RWPE2 (cell line): Measurements from ENCODE around the gene SLC39A13.

ENCODE experiments used
- ATAC-seq: fragments of 200-7000 bp; cut with Tn5 transposase; 3 replicates; pipeline ENCODE4 v1.9.1; 2021; ENCODE audit warnings: low read depth
- DNase-seq: peaks from one replicate; pipeline ENCODE4 v3.0.0-alpha.2; 2020; ENCODE audit warnings: low spot score
- H3K27ac ChIP-seq: fragments of 450-650 bp; 2 replicates; pipeline ENCODE4 v1.5.1; 2017; ENCODE audit warnings: mild to moderate bottlenecking; ENCODE audit not compliant: poor library complexity, severe bottlenecking
- H3K27me3 ChIP-seq: fragments of 250-450 bp; sonication (Bioruptor Pico); 2 replicates; pipeline ENCODE4 v1.5.1; 2021; ENCODE audit warnings: mild to moderate bottlenecking, moderate library complexity; ENCODE audit not compliant: insufficient read depth, poor library complexity, severe bottlenecking
- H3K36me3 ChIP-seq: fragments of 250-450 bp; sonication (Bioruptor Pico); 2 replicates; pipeline ENCODE4 v1.5.1; 2020; ENCODE audit warnings: low read depth, mild to moderate bottlenecking, moderate library complexity
- H3K4me1 ChIP-seq: fragments of 250-450 bp; sonication (Bioruptor Pico); 2 replicates; pipeline ENCODE4 v1.5.1; 2021; ENCODE audit warnings: mild to moderate bottlenecking, moderate library complexity; ENCODE audit not compliant: insufficient read depth, poor library complexity, severe bottlenecking
- H3K4me3 ChIP-seq: fragments of 250-450 bp; sonication (Bioruptor Pico); 2 replicates; pipeline ENCODE4 v1.5.1; 2021; ENCODE audit warnings: mild to moderate bottlenecking, moderate library complexity; ENCODE audit not compliant: severe bottlenecking
- H3K9me3 ChIP-seq: fragments of 250-450 bp; sonication (Bioruptor Pico); 2 replicates; pipeline ENCODE4 v1.5.1; 2021; ENCODE audit warnings: mild to moderate bottlenecking, moderate library complexity; ENCODE audit not compliant: severe bottlenecking
- TF ChIP-seq, protein P1 (sequence below): fragments of 450-650 bp; IDR thresholded peaks from one replicate; pipeline ENCODE4 v1.5.1; 2017; ENCODE audit warnings: mild to moderate bottlenecking, moderate library complexity; ENCODE audit not compliant: poor library complexity, severe bottlenecking

SLC39A13 gene

DNA sequence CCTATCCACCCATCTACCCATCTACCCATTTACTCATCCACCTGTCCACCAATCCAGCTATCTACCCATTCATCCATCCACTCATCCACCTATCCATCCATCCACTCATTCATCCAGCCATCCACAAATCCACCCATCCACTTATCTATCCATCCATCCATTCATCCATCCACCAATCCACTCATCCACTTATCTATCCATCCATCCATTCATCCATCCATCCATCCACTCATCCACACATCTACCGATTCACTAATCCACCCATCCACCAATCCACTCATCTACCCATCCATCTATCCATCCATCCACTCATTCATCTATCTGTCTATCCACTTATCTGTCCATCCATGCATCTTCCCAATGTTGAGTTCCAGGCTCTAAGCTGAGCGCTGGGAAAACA is 28.3 kb upstream of the SLC39A13 start:
- Histone ChIP-seq H3K4me3 (no peak overlapping the region), H3K4me1 (no peaks in the 10 kb centered on the region), H3K9me3 (no peaks in the 10 kb centered on the region), H3K27ac (no peak overlapping the region), H3K36me3 (no peaks in the 10 kb centered on the region), H3K27me3 (no peaks in the 10 kb centered on the region)
- TF ChIP-seq, protein P1, sequence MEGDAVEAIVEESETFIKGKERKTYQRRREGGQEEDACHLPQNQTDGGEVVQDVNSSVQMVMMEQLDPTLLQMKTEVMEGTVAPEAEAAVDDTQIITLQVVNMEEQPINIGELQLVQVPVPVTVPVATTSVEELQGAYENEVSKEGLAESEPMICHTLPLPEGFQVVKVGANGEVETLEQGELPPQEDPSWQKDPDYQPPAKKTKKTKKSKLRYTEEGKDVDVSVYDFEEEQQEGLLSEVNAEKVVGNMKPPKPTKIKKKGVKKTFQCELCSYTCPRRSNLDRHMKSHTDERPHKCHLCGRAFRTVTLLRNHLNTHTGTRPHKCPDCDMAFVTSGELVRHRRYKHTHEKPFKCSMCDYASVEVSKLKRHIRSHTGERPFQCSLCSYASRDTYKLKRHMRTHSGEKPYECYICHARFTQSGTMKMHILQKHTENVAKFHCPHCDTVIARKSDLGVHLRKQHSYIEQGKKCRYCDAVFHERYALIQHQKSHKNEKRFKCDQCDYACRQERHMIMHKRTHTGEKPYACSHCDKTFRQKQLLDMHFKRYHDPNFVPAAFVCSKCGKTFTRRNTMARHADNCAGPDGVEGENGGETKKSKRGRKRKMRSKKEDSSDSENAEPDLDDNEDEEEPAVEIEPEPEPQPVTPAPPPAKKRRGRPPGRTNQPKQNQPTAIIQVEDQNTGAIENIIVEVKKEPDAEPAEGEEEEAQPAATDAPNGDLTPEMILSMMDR: no peak
- DNase-seq (no peak), ATAC-seq (no peak)

DNA sequence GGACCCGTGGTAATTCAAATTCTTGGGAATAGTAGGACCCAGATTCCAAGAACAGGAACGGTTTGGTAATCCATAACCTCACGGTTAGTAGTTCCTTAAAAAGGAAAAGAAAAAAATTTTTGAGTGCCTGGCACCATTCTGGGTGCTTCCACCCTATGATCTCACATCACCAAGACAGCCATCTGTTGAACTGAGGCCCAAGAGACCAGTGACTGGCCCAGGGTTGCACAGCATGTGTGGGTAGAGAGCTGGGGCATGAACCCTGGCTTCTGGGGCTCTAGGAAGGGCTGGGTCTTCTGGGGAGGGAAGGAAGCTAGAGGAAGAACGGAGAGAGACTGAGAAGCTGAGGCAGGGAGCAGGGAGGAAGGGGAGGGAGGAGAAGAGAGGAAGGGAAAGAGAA is 25.3 kb upstream of the SLC39A13 start:
- H3K4me3 ChIP-seq: no peak overlapping the region
- TF ChIP-seq, protein P1: no peak
- no peaks in the 10 kb centered on the region for H3K36me3 ChIP-seq
- no peak overlapping the region for H3K27ac ChIP-seq
- no peaks in the 10 kb centered on the region for H3K9me3 ChIP-seq
- DNase-seq (no peak), ATAC-seq (no peak)
- no peaks in the 10 kb centered on the region for H3K4me1 ChIP-seq
- H3K27me3 ChIP-seq: no peaks in the 10 kb centered on the region

DNA sequence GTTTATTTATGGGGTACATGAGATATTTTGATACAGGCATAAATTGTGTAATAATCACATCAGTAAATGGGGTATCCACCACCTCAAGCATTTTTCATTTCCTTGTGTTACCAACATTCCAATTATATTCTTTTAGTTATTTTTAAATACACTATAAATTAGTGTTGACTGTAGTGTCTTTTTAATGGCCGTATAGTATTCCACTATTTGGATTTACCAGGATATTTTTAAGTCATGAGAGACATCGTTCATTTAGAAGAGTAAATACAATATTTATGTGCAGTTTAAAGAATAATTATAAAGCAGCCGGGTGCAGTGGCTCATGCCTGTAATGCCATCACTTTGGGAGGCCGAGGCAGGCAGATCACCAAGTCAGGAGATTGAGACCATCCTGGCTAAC is 23.9 kb upstream of the SLC39A13 start:
- Histone ChIP-seq H3K27me3 (no peaks in the 10 kb centered on the region), H3K27ac (no peak overlapping the region), H3K36me3 (no peaks in the 10 kb centered on the region), H3K9me3 (no peaks in the 10 kb centered on the region), H3K4me3 (no peak overlapping the region), H3K4me1 (no peaks in the 10 kb centered on the region)
- TF ChIP-seq, protein P1: no peak
- DNase-seq: no peak
- ATAC-seq: no peak

DNA sequence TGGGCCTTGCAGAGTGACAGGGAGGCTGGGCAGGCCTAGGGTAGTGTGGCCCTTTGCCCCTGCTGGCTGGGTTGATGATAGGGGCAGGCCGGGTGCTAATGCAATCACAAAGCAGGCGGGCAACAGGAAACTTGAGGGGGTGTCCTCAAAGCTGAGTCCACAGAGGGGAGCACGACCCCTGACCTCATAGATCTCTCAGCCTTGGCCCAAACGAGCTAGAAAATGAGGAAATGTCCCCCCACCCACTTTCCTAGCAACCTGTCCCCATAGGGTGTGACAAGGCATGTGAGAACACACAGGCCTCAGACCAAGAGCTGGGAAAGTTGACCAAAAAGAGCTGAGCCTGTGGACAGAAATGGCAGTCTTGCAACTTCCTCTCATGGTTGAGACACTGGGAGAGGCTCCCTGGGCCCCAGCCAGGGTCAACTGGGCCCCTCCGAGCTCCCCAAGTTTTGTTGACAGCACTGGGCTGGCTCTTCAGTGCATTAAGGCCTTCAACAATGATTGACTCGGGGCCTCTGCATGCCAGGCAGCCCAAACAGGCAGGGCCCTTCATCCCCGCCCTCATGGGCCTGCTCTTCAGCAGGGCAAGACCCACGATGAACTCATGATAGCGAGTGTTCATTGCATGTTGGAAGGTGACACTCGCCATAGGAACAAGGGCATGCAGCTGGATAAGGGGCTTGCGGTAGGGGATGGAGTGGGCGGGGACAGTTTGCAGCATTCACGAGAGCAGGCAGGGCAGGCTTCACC is 20.3 kb upstream of the SLC39A13 start:
- H3K4me1 ChIP-seq: no peaks in the 10 kb centered on the region
- H3K4me3 ChIP-seq: no peak overlapping the region
- H3K9me3 ChIP-seq: no peaks in the 10 kb centered on the region
- no peaks in the 10 kb centered on the region for H3K27me3 ChIP-seq
- DNase-seq: no peak
- no peak for ATAC-seq
- no peak overlapping the region for H3K27ac ChIP-seq
- no peaks in the 10 kb centered on the region for H3K36me3 ChIP-seq
- TF ChIP-seq, protein P1: no peak
